ENCODE measurements around the gene NDP. TPM values are rescaled to one million over a fixed set of nuclear protein-coding genes. Genes with fewer than 3 reads are reported as not detected.

Gene NDP
- polyA plus RNA-seq, 1 experiment, result 0.21 TPM

- ChIA-PET CTCF (interaction anchor here (0.6 to 3.7 kb wide), 35 partner anchors 8 to 1856 kb away, joined by 3 to 82 read pairs (median 4); partner anchors contain the start of genes FUNDC1 and NDP), POLR2A (no interaction called here)
- Histone ChIP-seq H3K4me3 (ENCODE audit: low read depth, low read length) (no peak overlapping the region), H3K9me3 (ENCODE audit: control insufficient read depth, insufficient read depth, low read length) (no peaks in the 10 kb centered on the region), H3K27ac (ENCODE audit: low read depth, low read length) (no peak overlapping the region), H3K27me3 (ENCODE audit: control insufficient read depth, insufficient read depth, low read length) (no peaks in the 10 kb centered on the region)
- DNase-seq (ENCODE audit: low read depth, low spot score), result peak; percentile 34
- TF ChIP-seq CTCF (IDR thresholded peaks at IDR 0.05; ENCODE audit: low read depth, low read length), result peak; percentile 67
Measured at GRCh38 chrX:43958529-43958928, 14.7 kb downstream of the NDP start.

- no peak for TF ChIP-seq CTCF (IDR thresholded peaks at IDR 0.05; ENCODE audit: low read depth, low read length)
- CTCF ChIA-PET, result no interaction called here
- POLR2A ChIA-PET, result no interaction called here
- Histone ChIP-seq H3K27ac (ENCODE audit: low read depth, low read length) (no peak overlapping the region), H3K4me3 (ENCODE audit: low read depth, low read length) (no peak overlapping the region), H3K27me3 (ENCODE audit: control insufficient read depth, insufficient read depth, low read length) (no peaks in the 10 kb centered on the region), H3K9me3 (ENCODE audit: control insufficient read depth, insufficient read depth, low read length) (no peaks in the 10 kb centered on the region)
- DNase-seq (ENCODE audit: low read depth, low spot score), result no peak
Measured at GRCh38 chrX:43956034-43956433, 17.2 kb downstream of the NDP start.

GRCh38 chrX:43953218-43953617 is 20.0 kb downstream of the NDP start:
- H3K9me3 ChIP-seq (ENCODE audit: control insufficient read depth, insufficient read depth, low read length), result no peaks in the 10 kb centered on the region
- no peaks in the 10 kb centered on the region for H3K27me3 ChIP-seq (ENCODE audit: control insufficient read depth, insufficient read depth, low read length)
- no peak overlapping the region for H3K4me3 ChIP-seq (ENCODE audit: low read depth, low read length)
- H3K27ac ChIP-seq (ENCODE audit: low read depth, low read length), result no peak overlapping the region
- no peak for TF ChIP-seq CTCF (IDR thresholded peaks at IDR 0.05; ENCODE audit: low read depth, low read length)
- ChIA-PET POLR2A (no interaction called here), CTCF (no interaction called here)
- no peak for DNase-seq (ENCODE audit: low read depth, low spot score)

GRCh38 chrX:43949669-43950068 is 23.5 kb downstream of the NDP start:
- Histone ChIP-seq H3K9me3 (ENCODE audit: control insufficient read depth, insufficient read depth, low read length) (no peaks in the 10 kb centered on the region), H3K27me3 (ENCODE audit: control insufficient read depth, insufficient read depth, low read length) (no peaks in the 10 kb centered on the region), H3K27ac (ENCODE audit: low read depth, low read length) (no peak overlapping the region), H3K4me3 (ENCODE audit: low read depth, low read length) (no peak overlapping the region)
- CTCF ChIA-PET, result interaction anchor here (1.0 kb wide), 1 partner anchor 9 kb away, joined by 8 read pairs; no protein-coding TSS in a partner anchor
- POLR2A ChIA-PET, result no interaction called here
- DNase-seq (ENCODE audit: low read depth, low spot score), result no peak
- TF ChIP-seq CTCF (IDR thresholded peaks at IDR 0.05; ENCODE audit: low read depth, low read length), result peak; percentile 29

GRCh38 chrX:43940816-43941474 is 32.2 kb downstream of the NDP start:
- DNase-seq (ENCODE audit: low read depth, low spot score), result no peak
- Histone ChIP-seq H3K4me3 (ENCODE audit: low read depth, low read length) (no peak overlapping the region), H3K27ac (ENCODE audit: low read depth, low read length) (no peak overlapping the region), H3K9me3 (ENCODE audit: control insufficient read depth, insufficient read depth, low read length) (no peaks in the 10 kb centered on the region), H3K27me3 (ENCODE audit: control insufficient read depth, insufficient read depth, low read length) (no peaks in the 10 kb centered on the region)
- TF ChIP-seq CTCF (IDR thresholded peaks at IDR 0.05; ENCODE audit: low read depth, low read length), result no peak
- CTCF ChIA-PET, result interaction anchor here (2.3 kb wide), 1 partner anchor 106 kb away, joined by 12 read pairs; no protein-coding TSS in a partner anchor
- POLR2A ChIA-PET, result no interaction called here

Data from AG04450 (cell line).